IMR-90 (cell line): ENCODE measurements around the gene HRAS. TPM values are rescaled to one million over a fixed set of nuclear protein-coding genes. Genes with fewer than 3 reads are reported as not detected.

Experiments used
- ATAC-seq: fragments of 200-7000 bp; cut with Tn5 transposase; 2 replicates; pipeline ENCODE4 v1.9.1; 2020; ENCODE audit warnings: low read depth, mild to moderate bottlenecking, moderate library complexity
- BruUV-seq: library from RNA; stranded (reverse); fragments of 400-500 nt; replicated peaks from 2 replicates; lab custom pipeline; 2021; lab: Mats Ljungman, UMichigan
- CTCF ChIA-PET: fragments of 300-600 bp; formaldehyde crosslinking; extraction: SDS; loops from one replicate; lab custom pipeline; 2021; ENCODE audit warnings: antibody characterized with exemption; lab: Yijun Ruan, JAX
- POLR2A ChIA-PET: fragments of 300-600 bp; sonication (Branson Sonifier 250); formaldehyde crosslinking; loops from one replicate; lab custom pipeline; 2022; ENCODE audit warnings: antibody characterized with exemption; ENCODE audit not compliant: unreplicated experiment; lab: Charles Lee
- DNase-seq: peaks from one replicate; pipeline ENCODE4 v3.0.0; 2013
- H2AFZ ChIP-seq: replicated peaks from 2 replicates; pipeline ENCODE3; 2013; ENCODE audit warnings: low read length, mild to moderate bottlenecking; ENCODE audit not compliant: poor library complexity
- H2AK5ac ChIP-seq: 2 replicates; pipeline ENCODE4 v1.6.1; 2013; ENCODE audit warnings: low read depth, low read length, inconsistent platforms
- H2AK9ac ChIP-seq: replicated peaks from 2 replicates; pipeline ENCODE3; 2013; ENCODE audit warnings: mild to moderate bottlenecking, low read depth, low read length, moderate library complexity; ENCODE audit not compliant: poor library complexity
- H2BK120ac ChIP-seq: 2 replicates; pipeline ENCODE4 v1.6.1; 2013; ENCODE audit warnings: low read depth, low read length, inconsistent platforms
- H2BK15ac ChIP-seq: 3 replicates; pipeline ENCODE4 v1.6.1; 2013; ENCODE audit warnings: low read depth, low read length, inconsistent platforms
- H2BK20ac ChIP-seq: 2 replicates; pipeline ENCODE4 v1.6.1; 2013; ENCODE audit warnings: low read depth, mild to moderate bottlenecking, inconsistent platforms, low read length, moderate library complexity
- H2BK5ac ChIP-seq: 2 replicates; pipeline ENCODE4 v1.6.1; 2013; ENCODE audit warnings: mild to moderate bottlenecking, low read depth, low read length, inconsistent platforms; ENCODE audit not compliant: poor library complexity, severe bottlenecking
- H3K14ac ChIP-seq: replicated peaks from 2 replicates; pipeline ENCODE4 v1.6.1; 2013; ENCODE audit warnings: low read depth, low read length, inconsistent platforms
- H3K18ac ChIP-seq: 2 replicates; pipeline ENCODE4 v1.6.1; 2013; ENCODE audit warnings: low read depth, low read length, control low read depth
- H3K23ac ChIP-seq: 2 replicates; pipeline ENCODE4 v1.6.1; 2013; ENCODE audit warnings: low read depth, low read length, inconsistent platforms
- H3K27ac ChIP-seq: 2 replicates; pipeline ENCODE4 v1.5.1; 2013; ENCODE audit warnings: mild to moderate bottlenecking, control low read depth, low read length; ENCODE audit not compliant: insufficient read depth
- H3K27me3 ChIP-seq: 2 replicates; pipeline ENCODE4 v1.6.1; 2013; ENCODE audit warnings: low read length; ENCODE audit not compliant: control insufficient read depth, insufficient read depth
- H3K36me3 ChIP-seq: 2 replicates; pipeline ENCODE4 v1.6.1; 2013; ENCODE audit warnings: low read length, mixed read lengths; ENCODE audit not compliant: control insufficient read depth, insufficient read depth
- H3K4ac ChIP-seq: 2 replicates; pipeline ENCODE4 v1.6.1; 2013; ENCODE audit warnings: low read depth, low read length, inconsistent platforms
- H3K4me1 ChIP-seq: 2 replicates; pipeline ENCODE4 v1.6.1; 2013; ENCODE audit warnings: low read length, mixed read lengths; ENCODE audit not compliant: control insufficient read depth, insufficient read depth
- H3K4me2 ChIP-seq: 2 replicates; pipeline ENCODE4 v1.6.1; 2013; ENCODE audit warnings: low read depth, mild to moderate bottlenecking, control low read depth, low read length, moderate library complexity
- H3K4me3 ChIP-seq: 2 replicates; pipeline ENCODE4 v1.5.1; 2013; ENCODE audit warnings: low read depth, mild to moderate bottlenecking, control low read depth, low read length, moderate library complexity; ENCODE audit not compliant: insufficient read depth
- H3K56ac ChIP-seq: 2 replicates; pipeline ENCODE4 v1.6.1; 2013; ENCODE audit warnings: low read length, inconsistent platforms; ENCODE audit not compliant: insufficient read depth; ENCODE audit errors: extremely low read depth
- H3K79me1 ChIP-seq, 2 experiments: 2 replicates each; pipeline ENCODE4 v1.6.1; 2013; ENCODE audit warnings: low read length in 2 of 2, inconsistent platforms in 1 of 2, low read depth in 1 of 2
- H3K9ac ChIP-seq: 2 replicates; pipeline ENCODE4 v1.6.1; 2013; ENCODE audit warnings: low read depth, low read length, control low read depth
- H3K9me1 ChIP-seq: 2 replicates; pipeline ENCODE4 v1.6.1; 2013; ENCODE audit warnings: low read length, inconsistent platforms; ENCODE audit not compliant: insufficient read depth
- H3K9me3 ChIP-seq: 2 replicates; pipeline ENCODE4 v1.6.1; 2013; ENCODE audit warnings: low read length; ENCODE audit not compliant: control insufficient read depth, insufficient read depth
- H4K20me1 ChIP-seq: 2 replicates; pipeline ENCODE4 v1.6.1; 2013; ENCODE audit warnings: low read length, inconsistent platforms; ENCODE audit not compliant: insufficient read depth
- H4K5ac ChIP-seq: 2 replicates; pipeline ENCODE4 v1.6.1; 2013; ENCODE audit warnings: mild to moderate bottlenecking, low read depth, low read length, control low read depth
- H4K8ac ChIP-seq, 2 experiments: 2 replicates each; pipeline ENCODE4 v1.6.1; 2013; ENCODE audit warnings: low read depth in 2 of 2, low read length in 2 of 2, control low read depth in 1 of 2, inconsistent platforms in 1 of 2
- H4K91ac ChIP-seq: 2 replicates; pipeline ENCODE4 v1.6.1; 2013; ENCODE audit warnings: low read depth, low read length, inconsistent platforms; ENCODE audit not compliant: insufficient read depth
- CEBPB ChIP-seq: IDR thresholded peaks from 2 replicates; pipeline ENCODE4 v1.6.1; 2012; ENCODE audit warnings: low read depth, low read length, improper control_type of control experiment
- CTCF ChIP-seq: conservative IDR thresholded peaks from 2 replicates; pipeline ENCODE4 v1.5.1; 2012; ENCODE audit warnings: mild to moderate bottlenecking, low read depth, low read length, improper control_type of control experiment
- FOS ChIP-seq: fragments of 150-350 bp; IDR thresholded peaks from 2 replicates; pipeline ENCODE4 v1.6.1; 2016; ENCODE audit warnings: low read depth, low read length
- MAFK ChIP-seq: IDR thresholded peaks from 2 replicates; pipeline ENCODE4 v1.6.1; 2012; ENCODE audit warnings: low read depth, low read length, improper control_type of control experiment
- POLR2A ChIP-seq: IDR thresholded peaks from 2 replicates; pipeline ENCODE4 v1.6.1; 2012; ENCODE audit warnings: mild to moderate bottlenecking, low read depth, low read length
- RFX5 ChIP-seq: IDR thresholded peaks from 2 replicates; pipeline ENCODE4 v1.8.0; 2012; ENCODE audit warnings: low read depth, mild to moderate bottlenecking, low read length, moderate library complexity
- WGBS, 2 experiments: methylation state at CpG; one replicate each; pipeline versions ENCODE4 v1.1.5 to v1.1.7; 2013; ENCODE audit warnings: missing lambda C conversion rate in 2 of 2; ENCODE audit not compliant: insufficient read length in 1 of 2; ENCODE audit errors: extremely low coverage in 2 of 2; 5-methylcytosine and 5-hydroxymethylcytosine counted together
- dilution Hi-C: fragments of 300-500 bp; cut with HindIII; formaldehyde crosslinking; loops from one replicate; pipeline ENCODE4 v1.14.3; 2018; ENCODE audit warnings: low sequenced_read_pairs; ENCODE audit not compliant: unreplicated experiment
- in situ Hi-C: fragments of 300-500 bp; cut with MboI; formaldehyde crosslinking; loops from 3 replicates; pipeline ENCODE4 v1.14.3; 2019; ENCODE audit warnings: low sequenced_read_pairs, inconsistent platforms, mixed read lengths
- intact Hi-C: fragments of 100-400 bp; cut with micrococcal nuclease; formaldehyde crosslinking; loops from 2 replicates; pipeline ENCODE4 v1.10.0; 2022
- polyA plus RNA-seq, 3 experiments: library from polyadenylated mRNA; depleted of rRNA; stranded (reverse); fragments of >200 nt; gene quantifications; 2 replicates each; pipeline ENCODE4 v1.2.3, GENCODE V29; 2012; ENCODE audit warnings: low replicate concordance in 1 of 3
- total RNA-seq: library from RNA; depleted of rRNA; stranded (reverse); fragments of >200 nt; gene quantifications from 2 replicates; pipeline ENCODE4 v1.2.3, GENCODE V29; 2012

The HRAS gene
- total and polyA plus RNA-seq, 2 of the 4 experiments (the other 2 are of a cell fraction) = 108 to 123 TPM

GRCh38 chr11:567629-568292 lies 32.4 kb upstream of the HRAS start:
- Histone ChIP-seq H3K4me3 (peak overlapping the region; percentile 100), H3K4ac (peak overlapping the region; percentile 93), H3K23ac (peak overlapping the region; percentile 42), H4K8ac (peak overlapping the region; percentile 65 to 98), H2BK15ac (no peak overlapping the region), H3K14ac (peak overlapping the region; percentile 96), H3K9me3 (no peaks in the 10 kb centered on the region), H3K4me2 (peak overlapping the region; percentile 99), H2AFZ (peak overlapping the region; percentile 93), H4K5ac (peak overlapping the region; percentile 94), H3K4me1 (peaks cover 17% of the 10 kb centered on the region), H3K27ac (peak overlapping the region; percentile 96), H2AK5ac (peak overlapping the region; percentile 100), H2BK120ac (0 out of 2 replicates have a peak overlapping the region, but pooled peaks have one; percentile 30), H2BK5ac (peak overlapping the region; percentile 99), H3K18ac (peak overlapping the region; percentile 76), H3K9ac (peak overlapping the region; percentile 100), H3K27me3 (no peaks in the 10 kb centered on the region), H2AK9ac (peak overlapping the region; percentile 100), H4K20me1 (peaks cover 29% of the 10 kb centered on the region), H3K56ac (peak overlapping the region; percentile 21; the same call in 1 of the 2 replicates), H3K9me1 (no peaks in the 10 kb centered on the region), H3K79me1 (peaks cover 30 to 43% of the 10 kb centered on the region in 2 experiments; a peak in 3 of 4 replicates), H2BK20ac (no peak overlapping the region), H4K91ac (peak overlapping the region; percentile 96; the same call in 1 of the 2 replicates), H3K36me3 (peaks cover 14% of the 10 kb centered on the region)
- WGBS, 2 experiments = 42% methylated on average over 13 of the region's 41 CpGs; no CpG with 5 or more reads in 1 of the 2 experiments
- DNase-seq (no peak), ATAC-seq (peak; percentile 13)
- intact Hi-C loops = no loop called here
- no TSS peak for BruUV-seq
- ChIA-PET CTCF (interaction anchor here (0.7 kb wide), 1 partner anchor 83 kb away, joined by 5 read pairs; no protein-coding TSS in a partner anchor), POLR2A (no interaction called here)
- in situ Hi-C loops = no loop called here
- dilution Hi-C loops = no loop called here
- TF ChIP-seq CTCF = no peak
- no peak for TF ChIP-seq RFX5
- no peak for TF ChIP-seq CEBPB
- TF ChIP-seq FOS = no peak
- TF ChIP-seq MAFK = no peak
- peak; percentile 4; the same call in 1 of the 2 replicates for TF ChIP-seq POLR2A
